WI38 (cell line): ENCODE measurements around the gene IKZF3.
"Not testable (repeated sequence)": the region's sequence is repeated elsewhere in the genome, so short reads cannot be mapped to it uniquely, and the experiment has no call there.

Experiments used
- H3K4me3 ChIP-seq: 2 replicates; pipeline ENCODE4 v1.5.1; 2011; ENCODE audit warnings: low read depth, mild to moderate bottlenecking, control low read depth, low read length
- TF ChIP-seq, protein P1 (sequence below): IDR thresholded peaks from 2 replicates; pipeline ENCODE4 v1.5.1; 2012; ENCODE audit warnings: low read depth, mild to moderate bottlenecking, control low read depth, low read length

The IKZF3 gene

DNA sequence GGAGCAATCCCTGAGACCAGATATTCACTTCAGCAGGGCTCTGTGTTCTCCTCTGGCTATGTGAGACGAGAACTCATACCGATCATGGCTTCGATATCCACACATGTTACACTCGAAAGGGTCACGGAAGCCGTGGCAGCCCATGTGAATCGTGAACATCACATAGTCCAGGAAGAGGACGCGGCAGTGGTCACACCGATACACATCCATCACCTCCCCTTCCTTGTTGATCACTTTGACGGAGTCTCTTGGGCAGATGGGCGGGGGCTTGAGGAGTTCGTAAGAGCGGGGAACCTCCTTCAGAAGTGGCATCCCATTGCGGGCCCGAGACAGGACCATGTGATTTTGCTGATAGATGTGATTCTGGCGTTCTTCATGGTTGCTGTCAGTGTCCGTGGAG, 98.3 kb downstream of the IKZF3 start:
- TF ChIP-seq, protein P1, sequence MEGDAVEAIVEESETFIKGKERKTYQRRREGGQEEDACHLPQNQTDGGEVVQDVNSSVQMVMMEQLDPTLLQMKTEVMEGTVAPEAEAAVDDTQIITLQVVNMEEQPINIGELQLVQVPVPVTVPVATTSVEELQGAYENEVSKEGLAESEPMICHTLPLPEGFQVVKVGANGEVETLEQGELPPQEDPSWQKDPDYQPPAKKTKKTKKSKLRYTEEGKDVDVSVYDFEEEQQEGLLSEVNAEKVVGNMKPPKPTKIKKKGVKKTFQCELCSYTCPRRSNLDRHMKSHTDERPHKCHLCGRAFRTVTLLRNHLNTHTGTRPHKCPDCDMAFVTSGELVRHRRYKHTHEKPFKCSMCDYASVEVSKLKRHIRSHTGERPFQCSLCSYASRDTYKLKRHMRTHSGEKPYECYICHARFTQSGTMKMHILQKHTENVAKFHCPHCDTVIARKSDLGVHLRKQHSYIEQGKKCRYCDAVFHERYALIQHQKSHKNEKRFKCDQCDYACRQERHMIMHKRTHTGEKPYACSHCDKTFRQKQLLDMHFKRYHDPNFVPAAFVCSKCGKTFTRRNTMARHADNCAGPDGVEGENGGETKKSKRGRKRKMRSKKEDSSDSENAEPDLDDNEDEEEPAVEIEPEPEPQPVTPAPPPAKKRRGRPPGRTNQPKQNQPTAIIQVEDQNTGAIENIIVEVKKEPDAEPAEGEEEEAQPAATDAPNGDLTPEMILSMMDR: no peak
- H3K4me3 ChIP-seq: no peak overlapping the region

DNA sequence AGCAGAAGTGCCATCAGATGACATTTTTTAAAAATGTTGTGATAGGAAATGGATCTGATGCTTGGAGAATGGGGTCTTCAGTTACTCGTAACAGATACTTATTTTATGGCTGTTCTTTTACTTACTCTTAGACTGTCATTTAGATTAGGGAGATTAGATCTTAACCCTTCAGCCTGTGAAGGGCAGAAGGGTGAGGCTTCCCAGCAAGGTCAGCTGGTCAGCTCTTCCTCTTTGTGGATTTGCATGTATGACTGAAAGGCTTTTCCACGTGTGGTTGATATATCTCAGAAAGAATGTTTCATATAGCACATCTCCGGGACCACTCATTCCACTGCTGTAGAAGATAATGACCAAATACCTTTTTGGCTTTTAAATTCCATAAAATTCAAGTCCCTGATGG, 98.9 kb downstream of the IKZF3 start:
- TF ChIP-seq, protein P1: no peak
- no peak overlapping the region for H3K4me3 ChIP-seq

DNA sequence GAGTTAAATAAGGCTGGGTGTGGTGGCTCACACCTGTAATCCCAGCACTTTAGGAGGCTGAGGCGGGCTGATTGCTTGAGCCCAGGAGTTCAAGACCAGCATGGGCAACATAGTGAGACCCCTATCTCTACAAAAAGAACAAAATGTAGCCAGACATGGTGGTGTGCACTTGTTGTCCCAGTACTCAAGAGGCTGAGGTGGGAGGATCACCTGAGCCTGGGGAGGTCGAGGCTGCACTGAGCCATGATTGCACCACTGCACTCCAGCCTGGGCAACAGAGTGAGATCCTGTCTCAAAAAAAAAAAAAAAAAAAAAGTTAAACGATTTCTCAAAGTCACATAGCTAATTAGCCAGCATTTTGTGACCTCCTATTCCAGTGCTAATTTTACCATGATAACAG, 99.9 kb downstream of the IKZF3 start:
- not testable (repeated sequence) for H3K4me3 ChIP-seq

GRCh38 chr17:39763051-39763820, 100.9 kb downstream of the IKZF3 start:
- TF ChIP-seq, protein P1: no peak

DNA sequence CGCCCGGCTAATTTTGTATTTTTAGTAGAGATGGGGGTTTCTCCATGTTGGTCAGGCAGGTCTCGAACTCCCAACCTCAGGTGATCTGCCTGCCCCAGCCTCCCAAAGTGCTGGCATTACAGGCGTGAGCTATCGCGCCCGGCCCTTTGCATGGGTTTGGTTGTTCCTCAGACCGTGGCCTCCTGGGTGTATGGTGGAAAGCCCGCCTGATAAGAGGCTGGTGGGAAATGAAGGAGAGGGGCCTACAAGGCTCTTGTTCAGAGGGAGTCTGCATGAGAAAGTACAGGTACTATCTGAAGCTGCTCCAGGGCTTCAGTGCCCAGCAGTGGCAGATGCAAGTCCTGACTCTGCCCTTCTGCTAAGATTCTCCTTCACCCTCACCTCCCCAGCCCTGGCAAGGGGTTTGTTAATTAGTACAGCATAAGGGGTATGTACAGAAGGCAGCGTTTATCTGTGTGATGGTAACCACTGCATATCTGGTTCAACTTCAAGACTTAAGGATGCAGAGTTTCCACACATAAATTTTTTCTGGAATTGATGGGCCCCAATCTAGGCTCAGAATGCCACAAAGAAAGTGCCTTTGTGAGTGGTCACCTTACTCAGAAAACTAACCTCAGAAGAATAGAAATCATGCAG, 102.1 kb downstream of the IKZF3 start:
- TF ChIP-seq, protein P1: no peak
- H3K4me3 ChIP-seq: no peak overlapping the region

More at GRCh38 chr17:39763051-39763820, 100.9 kb downstream of the IKZF3 start:
- H3K4me3 ChIP-seq: no peak overlapping the region

DNA sequence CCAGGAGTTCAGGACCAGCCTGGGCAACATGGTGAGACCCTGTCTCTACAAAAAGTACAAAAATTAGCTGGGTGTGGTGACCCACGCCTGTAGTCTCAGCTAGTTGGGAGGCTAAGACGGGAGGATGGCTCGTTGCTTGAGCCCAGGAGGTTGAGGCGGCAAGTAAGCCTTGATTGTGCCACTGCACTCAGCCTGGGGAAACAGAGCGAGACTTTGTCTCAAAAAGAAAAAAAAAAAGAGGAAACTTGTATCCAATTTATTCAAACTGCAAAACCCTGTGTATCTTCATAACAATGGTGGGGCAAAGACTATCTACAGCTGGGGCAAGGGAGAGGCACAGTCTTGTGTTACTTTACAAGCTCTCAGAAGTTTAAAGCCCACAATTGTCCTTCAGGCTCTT, 104.9 kb downstream of the IKZF3 start:
- H3K4me3 ChIP-seq: no peak overlapping the region
- TF ChIP-seq, protein P1: no peak

DNA sequence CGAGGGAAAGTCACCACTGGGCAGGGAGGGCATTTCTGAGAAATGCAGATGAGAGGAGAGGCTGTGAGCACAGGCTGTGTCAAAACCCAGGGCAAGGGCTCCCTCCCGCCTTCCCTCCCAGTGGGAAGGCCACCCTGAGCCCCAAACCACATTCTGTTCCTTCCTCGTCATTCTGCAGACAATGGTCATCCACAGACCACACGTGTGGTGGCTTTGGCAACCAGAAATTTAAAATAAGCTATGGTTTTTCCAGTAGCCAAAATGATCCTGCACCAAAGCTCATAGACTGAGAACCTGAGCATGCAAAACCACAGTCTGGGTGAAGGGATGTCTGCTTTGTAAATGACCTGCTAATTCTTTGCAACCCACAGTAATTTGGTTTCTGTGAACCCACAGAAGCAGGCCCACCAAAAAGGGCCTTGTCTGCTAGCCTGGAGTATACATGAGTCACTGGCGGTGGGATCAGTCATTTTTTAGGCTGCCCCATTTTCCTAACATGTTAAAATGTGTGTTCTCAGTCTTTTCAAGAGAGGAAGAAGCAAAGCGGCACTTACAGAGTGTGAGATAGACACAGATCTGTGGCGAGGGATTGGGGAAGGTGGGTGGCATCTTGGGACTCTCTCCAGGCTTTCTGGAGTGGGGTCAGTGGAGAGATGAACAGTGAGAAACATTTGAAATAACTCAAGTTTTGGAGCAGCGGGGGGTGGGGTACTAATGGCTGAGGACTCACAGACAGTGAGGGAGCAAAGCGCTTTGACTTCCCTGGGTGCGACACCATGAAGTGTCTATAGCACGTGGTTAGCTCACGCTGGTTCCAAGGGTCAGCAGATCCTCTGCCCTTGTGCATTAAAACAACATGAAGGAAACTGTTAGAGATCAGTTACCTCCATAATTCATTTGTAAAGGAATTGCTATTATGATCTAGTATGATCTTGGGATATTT, 105.9 kb downstream of the IKZF3 start:
- H3K4me3 ChIP-seq: no peak overlapping the region
- TF ChIP-seq, protein P1: no peak
